GM21529 (cell line): ENCODE results near the gene MAGEB18.

Experiments
- ATAC-seq: cut with Tn5 transposase; IDR thresholded peaks from one replicate; pipeline ENCODE4 v1.9.1; 2021; ENCODE audit not compliant: unreplicated experiment

The MAGEB18 gene

GRCh38 chrX:26138274-26138673, at the start of gene MAGEB18:
Gene MAGEB18 (plus strand): TSS chrX:26138343. CDS start chrX:26138986, 643 bp downstream.
- no peak for ATAC-seq

- no peak for ATAC-seq
Measured at GRCh38 chrX:26100421-26100920, 37.7 kb upstream of the MAGEB18 start.

GRCh38 chrX:26109142-26109541, 29.0 kb upstream of the MAGEB18 start:
- ATAC-seq: no peak

- ATAC-seq: no peak
Measured at GRCh38 chrX:26146024-26146423, 7.9 kb downstream of the MAGEB18 start.

- ATAC-seq: no peak
Measured at GRCh38 chrX:26160301-26160700, 22.2 kb downstream of the MAGEB18 start, which contains the start of gene MAGEB6B. Gene MAGEB6B (plus strand): TSS chrX:26160601. CDS start chrX:26160601, 0 bp downstream.
